ENCODE data around the gene ELMO1.

DNA sequence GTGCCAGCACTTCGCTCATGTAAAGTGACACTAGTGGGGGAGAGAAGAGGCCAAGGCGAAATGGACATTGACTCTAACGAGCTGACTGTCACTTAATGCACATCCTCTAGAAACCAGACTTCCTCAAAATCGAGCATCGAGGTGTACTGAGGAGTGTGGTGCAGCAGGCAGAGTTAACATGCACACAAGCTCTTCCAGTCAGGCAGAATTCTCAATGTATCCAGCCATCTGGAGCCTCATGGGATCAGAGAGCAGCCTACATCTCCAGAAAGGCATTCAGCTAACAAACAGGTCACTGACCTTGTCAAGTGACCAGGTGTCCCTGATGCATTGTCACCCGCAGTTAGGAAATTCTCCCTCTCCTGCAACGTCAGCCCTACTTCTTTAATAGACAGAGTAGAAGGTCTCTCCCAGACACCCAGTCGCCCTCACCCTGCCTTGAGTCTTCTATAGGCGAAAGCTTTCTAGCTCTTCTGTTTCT, 464.6 kb downstream of the ELMO1 start:
- TF ChIP-seq, protein P1, sequence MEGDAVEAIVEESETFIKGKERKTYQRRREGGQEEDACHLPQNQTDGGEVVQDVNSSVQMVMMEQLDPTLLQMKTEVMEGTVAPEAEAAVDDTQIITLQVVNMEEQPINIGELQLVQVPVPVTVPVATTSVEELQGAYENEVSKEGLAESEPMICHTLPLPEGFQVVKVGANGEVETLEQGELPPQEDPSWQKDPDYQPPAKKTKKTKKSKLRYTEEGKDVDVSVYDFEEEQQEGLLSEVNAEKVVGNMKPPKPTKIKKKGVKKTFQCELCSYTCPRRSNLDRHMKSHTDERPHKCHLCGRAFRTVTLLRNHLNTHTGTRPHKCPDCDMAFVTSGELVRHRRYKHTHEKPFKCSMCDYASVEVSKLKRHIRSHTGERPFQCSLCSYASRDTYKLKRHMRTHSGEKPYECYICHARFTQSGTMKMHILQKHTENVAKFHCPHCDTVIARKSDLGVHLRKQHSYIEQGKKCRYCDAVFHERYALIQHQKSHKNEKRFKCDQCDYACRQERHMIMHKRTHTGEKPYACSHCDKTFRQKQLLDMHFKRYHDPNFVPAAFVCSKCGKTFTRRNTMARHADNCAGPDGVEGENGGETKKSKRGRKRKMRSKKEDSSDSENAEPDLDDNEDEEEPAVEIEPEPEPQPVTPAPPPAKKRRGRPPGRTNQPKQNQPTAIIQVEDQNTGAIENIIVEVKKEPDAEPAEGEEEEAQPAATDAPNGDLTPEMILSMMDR (IDR thresholded peaks at IDR 0.05): no peak
- no peak for TF ChIP-seq POLR2A (IDR thresholded peaks at IDR 0.05)

Data from adrenal gland (tissue), 5 donors.